Adrenal gland (tissue), 5 donors: Measurements from ENCODE around the gene GASK1B.

Experiments used
- POLR2A ChIP-seq, 2 donors: fragments of 450-650 bp; IDR thresholded peaks; one replicate each; pipeline ENCODE4 v1.6.1; 2017; ENCODE audit warnings: antibody characterized with exemption in 2 of 2, mild to moderate bottlenecking in 2 of 2, moderate library complexity in 1 of 2
- TF ChIP-seq, protein P1 (sequence below), 6 experiments: fragments of 450-650 bp in 4 of 6; fragments of 200-600 bp in 2 of 6; sonication (generic) in 1 of 6; IDR thresholded peaks; 1 replicate in 5 of 6; 2 replicates in 1 of 6; pipeline versions ENCODE4 v1.5.1 to v1.8.0; 2016 to 2021; ENCODE audit warnings: antibody characterized with exemption in 6 of 6, mild to moderate bottlenecking in 2 of 6, moderate library complexity in 1 of 6
- donor health status: DM: no; HTN: no; CAD: no.

DNA sequence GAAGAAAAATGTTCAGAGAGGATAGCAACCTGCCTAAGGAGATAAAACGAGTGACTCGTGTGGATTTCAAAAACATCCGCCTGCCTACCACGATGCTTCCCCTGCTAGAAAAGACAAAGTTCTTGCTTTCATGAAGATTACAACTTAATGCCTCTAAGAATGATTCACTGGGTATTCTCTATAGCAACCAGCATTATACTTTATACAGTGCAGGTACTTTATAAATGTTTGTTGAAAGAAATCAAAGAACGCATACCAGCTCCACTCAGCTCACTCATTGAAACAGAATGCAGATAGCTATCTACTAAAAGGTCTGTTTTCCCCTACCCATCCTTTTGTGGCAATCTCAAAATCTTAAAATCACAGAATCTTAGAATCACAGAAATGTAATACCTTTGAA lies 33.7 kb downstream of the GASK1B start:
- TF ChIP-seq, protein P1, sequence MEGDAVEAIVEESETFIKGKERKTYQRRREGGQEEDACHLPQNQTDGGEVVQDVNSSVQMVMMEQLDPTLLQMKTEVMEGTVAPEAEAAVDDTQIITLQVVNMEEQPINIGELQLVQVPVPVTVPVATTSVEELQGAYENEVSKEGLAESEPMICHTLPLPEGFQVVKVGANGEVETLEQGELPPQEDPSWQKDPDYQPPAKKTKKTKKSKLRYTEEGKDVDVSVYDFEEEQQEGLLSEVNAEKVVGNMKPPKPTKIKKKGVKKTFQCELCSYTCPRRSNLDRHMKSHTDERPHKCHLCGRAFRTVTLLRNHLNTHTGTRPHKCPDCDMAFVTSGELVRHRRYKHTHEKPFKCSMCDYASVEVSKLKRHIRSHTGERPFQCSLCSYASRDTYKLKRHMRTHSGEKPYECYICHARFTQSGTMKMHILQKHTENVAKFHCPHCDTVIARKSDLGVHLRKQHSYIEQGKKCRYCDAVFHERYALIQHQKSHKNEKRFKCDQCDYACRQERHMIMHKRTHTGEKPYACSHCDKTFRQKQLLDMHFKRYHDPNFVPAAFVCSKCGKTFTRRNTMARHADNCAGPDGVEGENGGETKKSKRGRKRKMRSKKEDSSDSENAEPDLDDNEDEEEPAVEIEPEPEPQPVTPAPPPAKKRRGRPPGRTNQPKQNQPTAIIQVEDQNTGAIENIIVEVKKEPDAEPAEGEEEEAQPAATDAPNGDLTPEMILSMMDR (IDR thresholded peaks at IDR 0.05), result no peak
- TF ChIP-seq POLR2A (IDR thresholded peaks at IDR 0.05), result no peak
